Lung (tissue), 12 donors: ENCODE measurements around the gene TOPORS. TPM values are rescaled to one million over a fixed set of nuclear protein-coding genes. Genes with fewer than 3 reads are reported as not detected.
"Not testable (repeated sequence)": the region's sequence is repeated elsewhere in the genome, so short reads cannot be mapped to it uniquely, and the experiment has no call there.

Experiments used
- ATAC-seq: fragments of 200-7000 bp; cut with Tn5 transposase; one replicate; pipeline ENCODE4 v1.9.1; 2020; ENCODE audit warnings: moderate number of reproducible peaks; ENCODE audit not compliant: insufficient read depth, low FRiP score
- DNase-seq, 3 donors: peaks; one replicate each; pipeline ENCODE4 v3.0.0-alpha.2; 2013 to 2017
- H3K27ac ChIP-seq, 2 donors: one replicate each; pipeline ENCODE4 v1.5.1; 2013; ENCODE audit warnings: mild to moderate bottlenecking in 2 of 2, moderate library complexity in 2 of 2, control low read depth in 1 of 2, inconsistent platforms in 1 of 2, low read depth in 1 of 2, low read length in 1 of 2
- H3K27me3 ChIP-seq, 3 donors: one replicate each; pipeline ENCODE4 v1.5.1; 2013; ENCODE audit warnings: low read length in 2 of 3; ENCODE audit not compliant: control insufficient read depth in 3 of 3, insufficient read depth in 3 of 3
- H3K36me3 ChIP-seq, 4 donors: one replicate each; pipeline ENCODE4 v1.5.1; 2013; ENCODE audit warnings: low read length in 4 of 4, mild to moderate bottlenecking in 1 of 4, moderate library complexity in 1 of 4; ENCODE audit not compliant: control insufficient read depth in 4 of 4, insufficient read depth in 4 of 4
- H3K4me1 ChIP-seq, 5 donors: one replicate each; pipeline ENCODE4 v1.5.1; 2013; ENCODE audit warnings: low read length in 5 of 5, mild to moderate bottlenecking in 2 of 5, moderate library complexity in 1 of 5; ENCODE audit not compliant: control insufficient read depth in 5 of 5, insufficient read depth in 5 of 5
- H3K4me3 ChIP-seq: one replicate; pipeline ENCODE4 v1.5.1; 2013; ENCODE audit warnings: mild to moderate bottlenecking, control low read depth, moderate library complexity
- H3K9ac ChIP-seq, 2 donors: one replicate each; pipeline ENCODE4 v1.5.1; 2013; ENCODE audit warnings: low read length in 2 of 2, control low read depth in 1 of 2; ENCODE audit not compliant: insufficient read depth in 1 of 2
- H3K9me3 ChIP-seq, 4 donors: one replicate each; pipeline ENCODE4 v1.5.1; 2013; ENCODE audit warnings: low read length in 3 of 4, mild to moderate bottlenecking in 1 of 4, moderate library complexity in 1 of 4; ENCODE audit not compliant: control insufficient read depth in 4 of 4, insufficient read depth in 3 of 4
- CTCF ChIP-seq: IDR thresholded peaks from 2 replicates; pipeline ENCODE4 v1.5.1; 2012; ENCODE audit warnings: mild to moderate bottlenecking; ENCODE audit errors: control extremely low read depth, extremely low read depth
- WGBS, 2 donors: extraction: QIAGEN DNeasy Blood & Tissue Kit; methylation state at CpG; one replicate each; pipeline ENCODE4 v1.1.7; 2013; 5-methylcytosine and 5-hydroxymethylcytosine counted together
- polyA plus RNA-seq, 2 donors: library from polyadenylated mRNA; stranded (reverse); fragments of 200-250 nt; gene quantifications; one replicate each; pipeline ENCODE4 v1.2.1, GENCODE V29; 2013
- total RNA-seq, 2 donors: library from RNA; depleted of rRNA in 1 of 2; stranded (reverse); fragments of >200 nt in 1 of 2; gene quantifications; one replicate each; pipeline ENCODE4 v1.2.1, GENCODE V29; 2014 to 2021
- donor health status: control.
- donor health status: control.
- donor health status: Bipolar disorder and iron deficiency.
- donor health status: healthy.
- donor health status: DM: yes; HTN: yes; CAD: no.

The TOPORS gene
- total and polyA plus RNA-seq, 4 donors, result 6.3 to 31.4 (median 9.2) TPM

- TF ChIP-seq CTCF, result no peak
- peak overlapping the region; percentile 85 to 89 for H3K27ac ChIP-seq
- DNase-seq (peak; percentile 19 to 60 (median 50)), ATAC-seq (no peak)
- no peaks in the 10 kb centered on the region for H3K9me3 ChIP-seq
- H3K36me3 ChIP-seq, result peaks cover 0 to 3% (median under 1%) of the 10 kb centered on the region in 4 donors
- WGBS, 2 donors, result 3% methylated on average over 10 of the region's 10 CpGs
- H3K27me3 ChIP-seq, result no peaks in the 10 kb centered on the region
- H3K4me3 ChIP-seq, result peak overlapping the region; percentile 97
- peak overlapping the region; percentile 74 to 80 for H3K9ac ChIP-seq
- peaks cover 0 to 27% (median 3%) of the 10 kb centered on the region in 5 donors for H3K4me1 ChIP-seq
Measured at GRCh38 chr9:32550150-32550561, 2.2 kb downstream of the TOPORS start.

GRCh38 chr9:32548213-32548612, 4.2 kb downstream of the TOPORS start:
- H3K4me1 ChIP-seq, result peaks cover 0 to 13% (median 0%) of the 10 kb centered on the region in 5 donors
- not testable (repeated sequence) for H3K27me3 ChIP-seq, H3K9ac ChIP-seq, DNase-seq, H3K36me3 ChIP-seq, ATAC-seq, H3K9me3 ChIP-seq, H3K4me3 ChIP-seq, H3K27ac ChIP-seq
- WGBS, 2 donors, result 97 to 98% methylated on average over 20 of the region's 20 CpGs

GRCh38 chr9:32545884-32546283, 6.5 kb downstream of the TOPORS start:
- ATAC-seq, result no peak
- Histone ChIP-seq H3K36me3 (peaks cover 9 to 18% (median 14%) of the 10 kb centered on the region in 4 donors), H3K27ac (no peak overlapping the region)

GRCh38 chr9:32543047-32543446, 9.3 kb downstream of the TOPORS start:
- H3K27me3 ChIP-seq, result no peaks in the 10 kb centered on the region
- DNase-seq (no peak), ATAC-seq (no peak)
- peaks cover 0 to 6% (median 0%) of the 10 kb centered on the region in 5 donors for H3K4me1 ChIP-seq
- H3K4me3 ChIP-seq, result no peak overlapping the region
- 89 to 94% methylated on average over 4 of the region's 4 CpGs for WGBS, 2 donors
- peaks cover 9 to 18% (median 13%) of the 10 kb centered on the region in 4 donors for H3K36me3 ChIP-seq
- TF ChIP-seq CTCF, result no peak
- no peak overlapping the region for H3K27ac ChIP-seq
- H3K9me3 ChIP-seq, result no peaks in the 10 kb centered on the region
- no peak overlapping the region for H3K9ac ChIP-seq

More at GRCh38 chr9:32545884-32546283, 6.5 kb downstream of the TOPORS start:
- no peak for TF ChIP-seq CTCF
- 94 to 96% methylated on average over 1 of the region's 1 CpG for WGBS, 2 donors
- Histone ChIP-seq H3K4me3 (no peak overlapping the region), H3K4me1 (peaks cover 0 to 9% (median 0%) of the 10 kb centered on the region in 5 donors), H3K9me3 (no peaks in the 10 kb centered on the region), H3K27me3 (no peaks in the 10 kb centered on the region), H3K9ac (no peak overlapping the region)
- DNase-seq, result no peak
